ENCODE results near the gene PLEKHN1.

GRCh38 chr1:939511-940106 is 26.7 kb upstream of the PLEKHN1 start:
- TF ChIP-seq CTCF (IDR thresholded peaks at IDR 0.05; ENCODE audit: low read depth, low read length) (no peak), EZH2phosphoT487 (IDR thresholded peaks at IDR 0.05; ENCODE audit: low read depth) (no peak)

Data from OCI-LY3 (cell line).